Breast epithelium (tissue), 4 donors: ENCODE data around the gene SEBOX. TPM values are rescaled to one million over a fixed set of nuclear protein-coding genes. Genes with fewer than 3 reads are reported as not detected.

Source experiments
- DNase-seq, 2 donors: peaks; one replicate each; pipeline ENCODE4 v3.0.0-alpha.2; 2019; ENCODE audit warnings: low spot score in 2 of 2
- H3K27ac ChIP-seq, 2 donors: fragments of 200-600 bp; sonication (generic) in 1 of 2; one replicate each; pipeline ENCODE4 v1.5.1; 2016 to 2019; ENCODE audit warnings: mild to moderate bottlenecking in 1 of 2
- H3K27me3 ChIP-seq, 2 donors: fragments of 200-600 bp; sonication (generic) in 1 of 2; one replicate each; pipeline versions ENCODE4 v1.5.1 to v1.6.0; 2017 to 2019; ENCODE audit warnings: control low read depth in 1 of 2, mild to moderate bottlenecking in 1 of 2
- H3K36me3 ChIP-seq: fragments of 200-600 bp; one replicate; pipeline ENCODE4 v1.5.1; 2019
- H3K4me1 ChIP-seq, 2 donors: fragments of 200-600 bp; sonication (generic); one replicate each; pipeline ENCODE4 v1.5.1; 2016 to 2019; ENCODE audit warnings: control low read depth in 1 of 2
- H3K4me3 ChIP-seq, 3 donors: fragments of 200-600 bp; sonication (generic); 1 replicate in 2 of 3; 2 replicates in 1 of 3; pipeline ENCODE4 v1.5.1; 2016 to 2019; ENCODE audit warnings: mild to moderate bottlenecking in 3 of 3, moderate library complexity in 2 of 3
- H3K9me3 ChIP-seq, 2 donors: fragments of 200-600 bp; sonication (generic) in 1 of 2; one replicate each; pipeline ENCODE4 v1.5.1; 2016 to 2019; ENCODE audit warnings: control low read depth in 1 of 2
- CTCF ChIP-seq, 3 donors: fragments of 450-650 bp; IDR thresholded peaks; one replicate each; pipeline ENCODE4 v1.5.1; 2016 to 2017; ENCODE audit warnings: antibody characterized with exemption in 3 of 3, mild to moderate bottlenecking in 3 of 3, moderate library complexity in 3 of 3
- POLR2A ChIP-seq: fragments of 450-650 bp; IDR thresholded peaks from one replicate; pipeline ENCODE4 v1.6.1; 2016; ENCODE audit warnings: antibody characterized with exemption, mild to moderate bottlenecking, moderate library complexity
- POLR2AphosphoS5 ChIP-seq, 3 donors: sonication (generic); formaldehyde crosslinking; IDR thresholded peaks; one replicate each; pipeline ENCODE4 v1.6.1; 2017; ENCODE audit warnings: antibody characterized with exemption in 3 of 3
- intact Hi-C: fragments of 100-400 bp; cut with DNase I; formaldehyde crosslinking; loops from one replicate; pipeline ENCODE4 v1.15.1; 2023; ENCODE audit warnings: low total_unique reads
- total RNA-seq, 3 donors: library from RNA; depleted of rRNA; stranded (reverse); fragments of >200 nt; gene quantifications; one replicate each; pipeline ENCODE4 v1.1.0, GENCODE V29; 2016

Gene SEBOX
- total RNA-seq, 3 donors from 2014 or later, result not detected

GRCh38 chr17:28334171-28334570 lies 30.8 kb downstream of the SEBOX start:
- intact Hi-C loops, result no loop called here
- H3K27ac ChIP-seq, result peak overlapping the region in 1 of 2 donors; percentile 99
- no peaks in the 10 kb centered on the region for H3K9me3 ChIP-seq

GRCh38 chr17:28333083-28333746 lies 31.8 kb downstream of the SEBOX start:
- DNase-seq, result no peak
- intact Hi-C loops, result no loop called here
- peaks cover 5% of the 10 kb centered on the region for H3K36me3 ChIP-seq
- H3K9me3 ChIP-seq, result no peaks in the 10 kb centered on the region
- TF ChIP-seq POLR2A (no peak), CTCF (IDR thresholded peaks at IDR 0.05) (no peak), POLR2AphosphoS5 (IDR thresholded peaks at IDR 0.05) (no peak)
- no peak overlapping the region for H3K27ac ChIP-seq
- no peaks in the 10 kb centered on the region for H3K27me3 ChIP-seq
- H3K4me1 ChIP-seq, result peaks cover 3 to 16% of the 10 kb centered on the region in 2 donors
- no peak overlapping the region for H3K4me3 ChIP-seq

More at GRCh38 chr17:28334171-28334570, 30.8 kb downstream of the SEBOX start:
- Histone ChIP-seq H3K27me3 (no peaks in the 10 kb centered on the region), H3K36me3 (peaks cover 4% of the 10 kb centered on the region), H3K4me3 (peak overlapping the region in 2 of 3 donors; percentile 84 to 93), H3K4me1 (peaks cover 3 to 17% of the 10 kb centered on the region in 2 donors)
- DNase-seq, result no peak
- no peak for TF ChIP-seq POLR2A
- no peak for TF ChIP-seq CTCF (IDR thresholded peaks at IDR 0.05)
- TF ChIP-seq POLR2AphosphoS5 (IDR thresholded peaks at IDR 0.05), result no peak

- intact Hi-C loops, result no loop called here
- Histone ChIP-seq H3K27ac (no peak overlapping the region), H3K9me3 (no peaks in the 10 kb centered on the region), H3K4me1 (peaks cover 3 to 11% of the 10 kb centered on the region in 2 donors), H3K36me3 (peaks cover 5% of the 10 kb centered on the region), H3K27me3 (no peaks in the 10 kb centered on the region), H3K4me3 (no peak overlapping the region)
- TF ChIP-seq POLR2AphosphoS5 (IDR thresholded peaks at IDR 0.05), result no peak
- TF ChIP-seq POLR2A, result no peak
- TF ChIP-seq CTCF (IDR thresholded peaks at IDR 0.05), result no peak
- no peak for DNase-seq
Observed at GRCh38 chr17:28331891-28332420, 33.0 kb downstream of the SEBOX start.

GRCh38 chr17:28330671-28331070 lies 34.3 kb downstream of the SEBOX start:
- intact Hi-C loops, result no loop called here
- H3K36me3 ChIP-seq, result peaks cover 5% of the 10 kb centered on the region
- no peak for DNase-seq

More at GRCh38 chr17:28330671-28331070, 34.3 kb downstream of the SEBOX start:
- no peaks in the 10 kb centered on the region for H3K27me3 ChIP-seq
- H3K27ac ChIP-seq, result no peak overlapping the region
- peaks cover 3 to 11% of the 10 kb centered on the region in 2 donors for H3K4me1 ChIP-seq
- TF ChIP-seq CTCF (IDR thresholded peaks at IDR 0.05) (no peak), POLR2AphosphoS5 (IDR thresholded peaks at IDR 0.05) (no peak), POLR2A (no peak)
- H3K4me3 ChIP-seq, result no peak overlapping the region
- no peaks in the 10 kb centered on the region for H3K9me3 ChIP-seq
